Hepatic stellate cell (primary cell): Measurements from ENCODE around the gene ADIG.

Source experiments
- DNase-seq: peaks from one replicate; pipeline ENCODE4 v3.0.0; 2011; ENCODE audit warnings: low spot score

The ADIG gene

GRCh38 chr20:38602185-38602581, 21.2 kb downstream of the ADIG start:
- no peak for DNase-seq

GRCh38 chr20:38603286-38603685, 22.3 kb downstream of the ADIG start:
- DNase-seq, result no peak

GRCh38 chr20:38604873-38605303, 23.9 kb downstream of the ADIG start:
- no peak for DNase-seq

GRCh38 chr20:38607351-38607750, 26.4 kb downstream of the ADIG start:
- DNase-seq, result no peak

GRCh38 chr20:38608188-38608587, 27.2 kb downstream of the ADIG start:
- DNase-seq, result no peak

GRCh38 chr20:38609815-38610214, 28.8 kb downstream of the ADIG start:
- no peak for DNase-seq

GRCh38 chr20:38610521-38610920, 29.5 kb downstream of the ADIG start:
- DNase-seq, result no peak

GRCh38 chr20:38612751-38613515, 31.9 kb downstream of the ADIG start:
- DNase-seq, result no peak

- no peak for DNase-seq
Measured at GRCh38 chr20:38615283-38615682, 34.3 kb downstream of the ADIG start.

GRCh38 chr20:38616457-38616856, 35.5 kb downstream of the ADIG start:
- DNase-seq, result no peak

- DNase-seq, result peak; percentile 29
Measured at GRCh38 chr20:38617011-38617829, 36.2 kb downstream of the ADIG start.

GRCh38 chr20:38617830-38618196, 36.8 kb downstream of the ADIG start:
- no peak for DNase-seq

- no peak for DNase-seq
Measured at GRCh38 chr20:38620441-38620840, 39.4 kb downstream of the ADIG start.

GRCh38 chr20:38623061-38623460, 42.1 kb downstream of the ADIG start:
- DNase-seq, result peak; percentile 49

- DNase-seq, result no peak
Measured at GRCh38 chr20:38624084-38624483, 43.1 kb downstream of the ADIG start.

GRCh38 chr20:38625896-38626295, 44.9 kb downstream of the ADIG start:
- DNase-seq, result no peak

GRCh38 chr20:38626921-38627659, 46.1 kb downstream of the ADIG start:
- DNase-seq, result no peak

GRCh38 chr20:38628580-38629470, 47.8 kb downstream of the ADIG start:
- DNase-seq, result no peak

GRCh38 chr20:38629979-38630378, 49.0 kb downstream of the ADIG start:
- DNase-seq, result no peak

GRCh38 chr20:38630727-38631126, 49.7 kb downstream of the ADIG start:
- no peak for DNase-seq

- no peak for DNase-seq
Measured at GRCh38 chr20:38631155-38632022, 50.4 kb downstream of the ADIG start.
